Right lobe of liver (tissue), 6 donors: ENCODE data around the gene KCTD12. TPM values are rescaled to one million over a fixed set of nuclear protein-coding genes. Genes with fewer than 3 reads are reported as not detected.

Experiments used
- ATAC-seq, 4 donors: fragments of 200-7000 bp; cut with Tn5 transposase; one replicate each; pipeline ENCODE4 v1.9.1; 2020; ENCODE audit warnings: mild to moderate bottlenecking in 4 of 4, moderate library complexity in 4 of 4
- DNase-seq, 3 donors: peaks; one replicate each; pipeline ENCODE4 v3.0.0-alpha.2; 2020
- H3K27ac ChIP-seq, 3 donors: fragments of 200-600 bp; one replicate each; pipeline ENCODE4 v1.8.0; 2022
- H3K27me3 ChIP-seq, 2 donors: fragments of 200-600 bp; one replicate each; pipeline ENCODE4 v1.8.0; 2022
- H3K36me3 ChIP-seq, 4 donors: fragments of 200-600 bp; sonication (generic) in 1 of 4; one replicate each; pipeline versions ENCODE4 v1.5.1 to v1.8.0; 2017 to 2022; ENCODE audit warnings: control low read depth in 1 of 4
- H3K4me1 ChIP-seq, 4 donors: fragments of 200-600 bp; sonication (generic) in 1 of 4; one replicate each; pipeline versions ENCODE4 v1.5.1 to v1.8.0; 2017 to 2022; ENCODE audit warnings: control low read depth in 1 of 4
- H3K4me3 ChIP-seq, 3 donors: fragments of 200-600 bp; one replicate each; pipeline ENCODE4 v1.8.0; 2022
- H3K9me3 ChIP-seq, 4 donors: fragments of 200-600 bp; sonication (generic) in 1 of 4; one replicate each; pipeline versions ENCODE4 v1.5.1 to v1.8.0; 2017 to 2022; ENCODE audit warnings: control low read depth in 1 of 4
- CTCF ChIP-seq, 4 donors: fragments of 200-600 bp in 3 of 4; fragments of 450-650 bp in 1 of 4; IDR thresholded peaks; one replicate each; pipeline versions ENCODE4 v1.5.1 to v1.8.0; 2016 to 2022; ENCODE audit warnings: antibody characterized with exemption in 4 of 4, mild to moderate bottlenecking in 2 of 4
- POLR2A ChIP-seq: fragments of 450-650 bp; IDR thresholded peaks from one replicate; pipeline ENCODE4 v1.6.1; 2017; ENCODE audit warnings: antibody characterized with exemption, mild to moderate bottlenecking
- WGBS: methylation state at CpG from one replicate; pipeline ENCODE4 v1.1.6; 2018; ENCODE audit warnings: low coverage, low lambda C conversion rate; ENCODE audit not compliant: insufficient coverage; ENCODE audit errors: missing lambda C conversion rate; 5-methylcytosine and 5-hydroxymethylcytosine counted together
- intact Hi-C, 2 donors: fragments of 100-400 bp; cut with DNase I; formaldehyde crosslinking; loops; one replicate each; pipeline versions ENCODE4 v1.11.2 to v1.14.1; 2022
- total RNA-seq, 6 experiments: library from RNA; depleted of rRNA in 2 of 6; stranded (reverse); fragments of >200 nt in 2 of 6; fragmentation: NEBNext Ultra II Directional in 3 of 6; extraction: Animal tissue kit (Norgen Biotek cat#: 25700) in 3 of 6; gene quantifications; one replicate each; pipeline versions ENCODE4 v1.1.0 to v1.2.4, GENCODE V29; 2016 to 2023
- donor health status: DM: no; HTN: yes; CAD: no.
- donor health status: DM: no; HTN: no; CAD: no.
- donor health status: DM: no; HTN: no; CAD: no.
- donor health status: DM: no; HTN: yes; CAD: no.
- donor health status: DM: no; HTN: yes; CAD: no.

KCTD12 gene
- total RNA-seq, 6 experiments from 2014 or later, result 3.5 to 10.9 (median 7.1) TPM

- Histone ChIP-seq H3K9me3 (no peaks in the 10 kb centered on the region), H3K27me3 (no peaks in the 10 kb centered on the region), H3K36me3 (no peaks in the 10 kb centered on the region), H3K4me1 (no peaks in the 10 kb centered on the region), H3K27ac (no peak overlapping the region), H3K4me3 (no peak overlapping the region)
- DNase-seq (no peak), ATAC-seq (no peak)
- WGBS, result 31% methylated on average over 2 of the region's 2 CpGs
- intact Hi-C loops, result no loop called here
- no peak for TF ChIP-seq POLR2A
- no peak for TF ChIP-seq CTCF (IDR thresholded peaks at IDR 0.05)
Observed at GRCh38 chr13:76873445-76873844, 12.8 kb downstream of the KCTD12 start.

- intact Hi-C loops, result no loop called here
- Histone ChIP-seq H3K36me3 (no peaks in the 10 kb centered on the region), H3K9me3 (no peaks in the 10 kb centered on the region), H3K27ac (no peak overlapping the region), H3K4me1 (no peaks in the 10 kb centered on the region), H3K27me3 (no peaks in the 10 kb centered on the region), H3K4me3 (no peak overlapping the region)
- no peak for TF ChIP-seq CTCF (IDR thresholded peaks at IDR 0.05)
- no peak for TF ChIP-seq POLR2A
- no peak for DNase-seq
- ATAC-seq, result no peak
- 29% methylated on average over 2 of the region's 2 CpGs for WGBS
Observed at GRCh38 chr13:76872675-76873074, 13.5 kb downstream of the KCTD12 start.

- DNase-seq, result no peak
- Histone ChIP-seq H3K27me3 (no peaks in the 10 kb centered on the region), H3K9me3 (no peaks in the 10 kb centered on the region), H3K4me1 (no peaks in the 10 kb centered on the region), H3K27ac (no peak overlapping the region), H3K36me3 (no peaks in the 10 kb centered on the region), H3K4me3 (no peak overlapping the region)
- TF ChIP-seq CTCF (IDR thresholded peaks at IDR 0.05), result no peak
- no peak for TF ChIP-seq POLR2A
- no peak for ATAC-seq
- intact Hi-C loops, result no loop called here
- 63% methylated on average over 3 of the region's 3 CpGs for WGBS
Observed at GRCh38 chr13:76871432-76871831, 14.8 kb downstream of the KCTD12 start.

DNA sequence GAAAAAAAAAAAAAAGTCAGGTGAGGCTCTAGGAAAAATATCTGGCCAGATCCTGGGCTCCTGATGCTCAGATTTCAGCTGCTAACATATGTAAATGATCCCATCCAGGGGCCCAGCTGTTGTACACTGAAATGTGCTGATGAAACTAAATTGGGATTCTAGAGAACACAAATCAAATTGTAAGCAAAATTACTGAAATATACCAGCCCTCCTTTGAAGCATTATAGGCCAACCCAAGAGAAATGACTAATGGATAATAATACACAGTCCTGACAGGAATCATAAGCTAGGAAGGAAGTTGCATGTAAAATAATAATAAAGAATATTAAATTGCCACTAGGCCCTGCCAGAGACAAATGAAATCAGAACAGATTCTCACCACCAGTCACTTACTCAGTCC lies 17.8 kb downstream of the KCTD12 start:
- Histone ChIP-seq H3K27me3 (no peaks in the 10 kb centered on the region), H3K36me3 (no peaks in the 10 kb centered on the region), H3K4me1 (no peaks in the 10 kb centered on the region), H3K27ac (no peak overlapping the region), H3K4me3 (no peak overlapping the region), H3K9me3 (no peaks in the 10 kb centered on the region)
- DNase-seq, result no peak
- intact Hi-C loops, result no loop called here
- TF ChIP-seq POLR2A, result no peak
- TF ChIP-seq CTCF (IDR thresholded peaks at IDR 0.05), result no peak
- no peak for ATAC-seq

- H3K36me3 ChIP-seq, result no peaks in the 10 kb centered on the region
- ATAC-seq, result no peak
- TF ChIP-seq CTCF (IDR thresholded peaks at IDR 0.05), result no peak
- no peak for TF ChIP-seq POLR2A
- no peaks in the 10 kb centered on the region for H3K27me3 ChIP-seq
- no peaks in the 10 kb centered on the region for H3K9me3 ChIP-seq
- WGBS, result 33% methylated on average over 1 of the region's 1 CpG
- no peak overlapping the region for H3K27ac ChIP-seq
- H3K4me3 ChIP-seq, result no peak overlapping the region
- intact Hi-C loops, result no loop called here
- no peak for DNase-seq
- H3K4me1 ChIP-seq, result no peaks in the 10 kb centered on the region
Observed at GRCh38 chr13:76865996-76866503, 20.2 kb downstream of the KCTD12 start.
